ENCODE measurements around the gene CCM2L.

The CCM2L gene

GRCh38 chr20:32010101-32010500 lies at the start of gene CCM2L:
CCM2L (plus strand) TSS chr20:32010438; CDS start chr20:32010455, 17 bp downstream.
- DNase-seq, result no peak

DNA sequence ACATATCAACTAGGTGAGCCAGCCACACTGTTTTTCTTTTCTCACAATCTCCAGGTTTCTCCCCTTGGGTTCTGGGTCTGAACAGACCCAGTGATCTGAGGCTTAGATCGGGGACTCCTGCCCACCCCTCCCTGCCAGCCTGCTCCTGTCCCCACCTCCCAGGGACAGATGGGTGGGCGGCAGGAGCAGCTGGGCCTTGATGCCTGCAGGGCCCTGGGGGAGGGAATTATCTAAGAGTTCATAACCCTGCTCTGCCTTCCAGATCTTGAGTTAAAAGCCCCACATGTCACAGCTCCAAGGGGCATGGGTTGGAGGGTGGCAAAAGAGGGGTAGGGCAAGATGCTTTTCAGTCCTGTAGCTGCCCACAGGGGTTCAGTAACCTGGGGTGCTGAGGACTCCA lies 47.5 kb upstream of the CCM2L start:
- no peak for DNase-seq

- DNase-seq, result no peak
Measured at GRCh38 chr20:31963889-31964288, 46.3 kb upstream of the CCM2L start.

DNA sequence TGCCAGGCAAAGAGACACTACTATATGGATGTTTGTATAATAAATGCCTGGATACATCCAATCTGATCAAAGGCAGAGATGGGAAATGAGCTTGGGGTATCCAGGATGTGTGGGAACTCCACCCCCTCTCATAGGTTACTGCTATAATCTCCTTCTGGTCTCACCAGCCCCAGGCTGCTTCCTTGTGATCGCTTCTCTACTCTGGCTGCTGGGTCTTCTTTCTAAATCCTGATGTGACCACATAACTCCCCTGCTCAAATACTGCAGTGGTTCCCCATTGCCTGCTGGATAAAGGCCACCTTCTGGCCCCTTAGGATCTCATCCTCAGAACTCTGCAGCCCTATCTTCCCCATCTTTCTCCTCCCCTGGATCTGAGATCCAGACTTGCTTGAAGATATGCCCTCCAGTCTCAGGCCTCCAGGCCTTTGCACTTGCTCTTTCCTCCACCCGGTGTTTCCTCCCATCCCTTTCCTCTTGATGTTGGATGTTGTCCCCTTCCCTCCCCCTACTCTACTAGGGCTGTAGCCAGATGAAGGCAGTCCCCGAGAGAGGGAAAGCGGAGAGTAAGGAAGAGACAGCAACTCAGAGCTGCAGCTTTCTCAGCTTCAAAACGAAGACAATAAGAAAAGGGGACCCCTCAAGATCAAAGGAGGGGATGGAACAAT lies 43.1 kb upstream of the CCM2L start:
- DNase-seq, result no peak

DNA sequence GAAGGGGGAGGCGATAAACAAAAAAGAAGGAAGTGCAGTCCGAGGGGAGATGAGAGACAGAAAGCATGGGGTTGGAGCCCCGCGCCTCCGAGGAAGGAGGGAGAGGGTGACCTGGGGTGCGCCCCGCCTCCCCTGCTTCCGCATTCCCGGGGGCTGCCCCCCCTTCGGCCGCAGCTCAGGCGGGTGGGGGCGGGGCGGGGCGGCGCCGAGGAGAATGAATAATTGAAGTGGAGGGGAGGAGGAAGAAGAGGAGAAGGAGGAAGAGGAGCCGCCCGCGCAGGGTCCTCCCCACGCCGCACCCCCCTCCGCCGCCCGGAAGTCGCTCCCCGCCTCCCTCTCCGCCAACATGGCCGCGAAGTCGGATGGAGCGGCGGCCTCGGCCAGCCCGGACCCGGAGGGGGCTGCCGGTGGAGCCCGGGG lies 42.4 kb upstream of the CCM2L start, which contains the start of gene XKR7:
Gene XKR7 (plus strand): TSS at position 322 of the 420 bp plus-strand sequence. CDS start 25 bp downstream, at position 347.
- DNase-seq, result no peak

GRCh38 chr20:31968291-31969126 lies 41.7 kb upstream of the CCM2L start:
- peak; percentile 18 for DNase-seq

GRCh38 chr20:31969991-31970390 lies 40.2 kb upstream of the CCM2L start:
- DNase-seq, result no peak

- no peak for DNase-seq
Measured at GRCh38 chr20:31972471-31973021, 37.7 kb upstream of the CCM2L start.

DNA sequence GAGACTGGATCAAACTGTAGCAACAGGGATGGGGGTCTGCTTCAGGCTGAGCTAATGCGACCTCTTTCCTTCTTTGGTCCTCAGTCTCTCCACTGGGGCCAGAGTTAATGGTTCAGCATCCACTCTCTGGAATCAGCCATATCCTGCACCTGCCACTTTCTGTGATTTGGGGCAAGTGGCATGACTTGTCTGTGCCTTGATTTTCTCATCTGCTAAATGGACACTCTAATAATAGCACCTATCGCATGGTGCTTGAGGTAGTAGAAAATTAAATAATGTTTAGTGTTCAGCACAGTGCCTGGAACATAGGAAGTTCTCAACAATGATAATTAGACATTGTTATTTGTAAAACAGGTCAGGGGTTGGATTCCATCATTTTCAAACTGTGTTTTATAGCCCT lies 35.9 kb upstream of the CCM2L start:
- no peak for DNase-seq

GRCh38 chr20:31974951-31975487 lies 35.2 kb upstream of the CCM2L start:
- DNase-seq, result no peak

- DNase-seq, result no peak
Measured at GRCh38 chr20:31975874-31976273, 34.4 kb upstream of the CCM2L start.

- DNase-seq, result no peak
Measured at GRCh38 chr20:31977080-31977479, 33.2 kb upstream of the CCM2L start.

DNA sequence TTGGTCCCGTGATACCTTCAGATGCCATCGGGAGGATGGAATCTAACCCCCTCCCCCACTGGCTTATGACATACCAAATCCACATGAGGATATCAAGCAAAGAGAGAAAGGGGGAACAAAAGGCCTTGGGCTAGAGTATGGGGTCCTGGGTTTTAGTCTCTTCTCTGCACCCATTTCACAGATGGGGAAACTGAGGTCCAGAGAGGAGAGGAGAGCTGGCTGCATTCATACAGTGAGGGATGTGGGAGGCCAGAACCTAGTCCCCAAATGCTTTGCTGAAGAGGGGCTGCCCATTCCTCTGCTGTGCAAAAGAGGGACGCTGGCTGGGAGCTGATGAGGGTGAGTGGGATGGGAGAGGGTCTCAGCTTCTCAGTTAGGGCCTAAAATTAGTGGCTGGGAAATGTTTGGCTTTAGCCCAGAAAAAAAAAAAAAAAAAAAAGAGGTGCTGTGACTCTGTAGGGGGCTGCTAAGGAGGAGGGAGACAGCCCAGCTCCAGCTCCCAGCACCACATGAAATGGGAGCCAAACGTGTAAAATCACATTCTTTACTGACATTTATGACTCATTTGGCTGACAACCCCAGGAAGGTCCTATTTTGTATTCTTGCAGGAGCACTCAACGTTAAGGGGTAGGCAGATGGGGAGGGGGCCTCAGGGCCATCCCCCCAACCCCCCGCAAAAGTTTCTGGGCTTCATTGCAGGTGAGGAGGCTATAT lies 30.4 kb upstream of the CCM2L start:
- no peak for DNase-seq

DNA sequence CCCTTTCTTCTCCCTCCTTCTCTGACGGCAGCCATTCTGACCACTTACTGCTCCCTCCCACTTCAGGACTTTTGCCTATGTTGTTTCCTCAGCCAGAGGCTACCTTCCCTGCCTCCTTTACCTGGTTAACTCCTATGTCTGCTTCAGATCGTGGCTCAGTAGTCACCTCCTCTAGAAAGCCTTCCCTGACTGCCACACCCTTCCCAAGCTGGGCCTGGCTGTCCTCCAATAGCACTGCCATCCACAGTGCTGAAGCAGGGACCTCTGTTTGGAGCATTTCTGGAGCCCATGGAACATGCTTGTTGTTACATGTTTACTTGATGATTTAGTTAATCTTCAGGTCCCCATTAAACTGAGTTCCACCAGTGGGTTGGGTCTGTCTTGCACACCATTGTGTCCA lies 28.5 kb upstream of the CCM2L start:
- DNase-seq, result no peak

DNA sequence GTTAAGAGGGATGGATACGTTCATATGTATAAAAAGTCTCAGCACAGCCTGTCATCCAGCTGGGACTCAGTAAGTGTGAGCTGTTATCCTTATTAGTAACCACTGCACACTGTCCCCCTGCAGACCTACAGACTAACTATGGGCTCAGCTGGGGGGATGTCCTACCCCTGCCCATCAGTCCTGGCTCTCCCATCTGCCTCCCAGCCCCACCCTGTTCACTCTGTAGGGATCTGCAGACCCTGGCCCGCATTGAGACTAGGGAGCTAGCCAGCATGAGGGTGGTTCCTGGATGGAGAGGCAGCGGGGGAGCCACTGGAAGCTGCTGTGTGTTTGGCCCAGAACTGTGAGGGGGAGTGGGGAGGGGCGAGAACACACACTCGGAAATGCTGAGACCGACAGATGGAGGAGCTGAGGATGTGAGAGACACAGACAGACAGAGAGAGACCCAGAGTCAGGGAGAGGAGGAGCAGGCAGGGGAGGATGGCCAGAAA lies 25.2 kb upstream of the CCM2L start:
- DNase-seq, result no peak

GRCh38 chr20:31987744-31988143 lies 22.5 kb upstream of the CCM2L start:
- no peak for DNase-seq

GRCh38 chr20:31988430-31989015 lies 21.7 kb upstream of the CCM2L start:
- DNase-seq, result no peak

- DNase-seq, result no peak
Measured at GRCh38 chr20:31989030-31989645, 21.1 kb upstream of the CCM2L start.

DNA sequence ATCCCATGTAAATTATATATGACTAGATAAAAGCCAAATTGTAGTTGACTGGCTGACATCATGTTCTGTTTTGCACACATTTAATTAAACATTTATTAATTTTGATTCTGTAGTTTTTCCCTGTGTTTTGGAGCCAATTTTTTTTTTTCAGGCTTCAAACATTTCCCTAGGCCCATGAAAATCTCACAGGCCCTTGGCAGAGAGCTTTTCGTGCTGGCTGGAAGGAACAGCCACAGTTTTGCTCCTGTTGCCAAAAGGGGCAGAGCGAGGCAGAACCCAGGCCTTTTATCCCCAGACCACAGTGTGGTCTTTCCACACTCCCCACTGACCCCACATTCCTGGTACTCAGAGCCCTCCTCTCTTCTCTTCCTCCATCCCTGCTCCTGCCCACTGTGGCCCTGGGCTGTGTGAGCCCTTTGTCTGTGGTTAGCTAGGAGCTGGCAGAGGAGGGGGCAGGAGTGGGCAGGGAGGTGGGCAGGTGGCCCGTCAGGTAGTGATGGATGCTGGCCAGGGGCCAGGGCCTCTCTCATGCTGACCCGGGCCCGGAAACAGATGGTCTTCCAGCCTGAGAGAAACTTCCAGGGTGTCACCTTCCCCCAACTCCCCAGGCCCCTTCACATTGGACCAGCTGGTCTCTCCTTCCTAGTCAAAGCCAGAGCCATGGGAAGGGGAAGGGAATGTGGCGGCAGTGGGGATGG lies 19.4 kb upstream of the CCM2L start:
- DNase-seq, result no peak

GRCh38 chr20:31991339-31991705 lies 18.9 kb upstream of the CCM2L start:
- no peak for DNase-seq

- DNase-seq, result no peak
Measured at GRCh38 chr20:31992086-31992485, 18.2 kb upstream of the CCM2L start.

Data from HCEC 1CT (cell line).